WTC11 (cell line): ENCODE results near the gene BTBD9.

Experiments used
- CREB1 ChIP-seq: sonication (generic); formaldehyde crosslinking; IDR thresholded peaks from 2 replicates; pipeline ENCODE4 v1.8.0; 2023; ENCODE audit warnings: mild to moderate bottlenecking, missing genetic modification reagents
- CTCF ChIP-seq: fragments of 200-600 bp; IDR thresholded peaks from 2 replicates; pipeline ENCODE4 v1.8.0; 2022; ENCODE audit warnings: antibody characterized with exemption
- ETV6 ChIP-seq: sonication (generic); formaldehyde crosslinking; IDR thresholded peaks from 2 replicates; pipeline ENCODE4 v1.8.1; 2022; ENCODE audit warnings: mild to moderate bottlenecking, missing genetic modification reagents
- FOXK1 ChIP-seq: sonication (generic); formaldehyde crosslinking; IDR thresholded peaks from 2 replicates; pipeline ENCODE4 v1.8.0; 2022; ENCODE audit warnings: mild to moderate bottlenecking, moderate library complexity, missing genetic modification reagents
- HMGXB4 ChIP-seq: sonication (generic); formaldehyde crosslinking; IDR thresholded peaks from 2 replicates; pipeline ENCODE4 v1.8.1; 2023; ENCODE audit warnings: mild to moderate bottlenecking, moderate library complexity, missing genetic modification reagents
- MAX ChIP-seq: sonication (generic); formaldehyde crosslinking; IDR thresholded peaks from 2 replicates; pipeline ENCODE4 v1.8.0; 2022; ENCODE audit warnings: mild to moderate bottlenecking, missing genetic modification reagents
- NFYB ChIP-seq: sonication (generic); formaldehyde crosslinking; conservative IDR thresholded peaks from 2 replicates; pipeline ENCODE4 v1.8.0; 2022; ENCODE audit warnings: low read depth, missing genetic modification reagents
- ZNF263 ChIP-seq: sonication (generic); formaldehyde crosslinking; IDR thresholded peaks from 2 replicates; pipeline ENCODE4 v1.8.1; 2022; ENCODE audit warnings: low read depth, mild to moderate bottlenecking, moderate library complexity, missing genetic modification reagents

GRCh38 chr6:38467566-38467965 lies 172.2 kb downstream of the BTBD9 start:
- TF ChIP-seq NFYB (CRISPR knock-in tag) (no peak), ETV6 (CRISPR knock-in tag) (no peak), CTCF (no peak), HMGXB4 (CRISPR knock-in tag) (no peak), CREB1 (CRISPR knock-in tag) (no peak), MAX (no peak), FOXK1 (CRISPR knock-in tag) (no peak), ZNF263 (CRISPR knock-in tag) (no peak)
